ENCODE results near the gene GPR143.

DNA sequence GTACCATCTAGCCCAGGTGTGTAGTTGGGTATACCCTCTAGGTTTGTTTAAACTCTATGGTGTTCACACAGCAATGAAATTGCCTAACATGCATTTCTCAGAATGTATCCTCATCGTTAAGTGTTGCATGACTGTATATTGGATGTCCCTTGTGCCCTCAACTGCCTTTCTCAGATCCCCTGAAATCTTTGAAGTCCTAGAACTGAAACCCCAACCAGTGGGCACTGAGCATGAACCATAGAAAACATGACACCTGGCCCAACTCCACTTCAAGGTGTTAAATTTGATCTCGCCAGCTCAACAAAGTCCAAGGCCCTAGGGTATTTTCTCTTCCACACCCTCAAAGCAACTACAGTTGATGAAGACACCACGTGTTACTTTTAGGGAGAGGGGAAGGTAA lies 35.6 kb downstream of the GPR143 start:
- TF ChIP-seq, protein P1, sequence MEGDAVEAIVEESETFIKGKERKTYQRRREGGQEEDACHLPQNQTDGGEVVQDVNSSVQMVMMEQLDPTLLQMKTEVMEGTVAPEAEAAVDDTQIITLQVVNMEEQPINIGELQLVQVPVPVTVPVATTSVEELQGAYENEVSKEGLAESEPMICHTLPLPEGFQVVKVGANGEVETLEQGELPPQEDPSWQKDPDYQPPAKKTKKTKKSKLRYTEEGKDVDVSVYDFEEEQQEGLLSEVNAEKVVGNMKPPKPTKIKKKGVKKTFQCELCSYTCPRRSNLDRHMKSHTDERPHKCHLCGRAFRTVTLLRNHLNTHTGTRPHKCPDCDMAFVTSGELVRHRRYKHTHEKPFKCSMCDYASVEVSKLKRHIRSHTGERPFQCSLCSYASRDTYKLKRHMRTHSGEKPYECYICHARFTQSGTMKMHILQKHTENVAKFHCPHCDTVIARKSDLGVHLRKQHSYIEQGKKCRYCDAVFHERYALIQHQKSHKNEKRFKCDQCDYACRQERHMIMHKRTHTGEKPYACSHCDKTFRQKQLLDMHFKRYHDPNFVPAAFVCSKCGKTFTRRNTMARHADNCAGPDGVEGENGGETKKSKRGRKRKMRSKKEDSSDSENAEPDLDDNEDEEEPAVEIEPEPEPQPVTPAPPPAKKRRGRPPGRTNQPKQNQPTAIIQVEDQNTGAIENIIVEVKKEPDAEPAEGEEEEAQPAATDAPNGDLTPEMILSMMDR (IDR thresholded peaks at IDR 0.05; ENCODE audit: poor library complexity), result no peak
- TF ChIP-seq EZH2phosphoT487 (IDR thresholded peaks at IDR 0.05; ENCODE audit: low read depth, severe bottlenecking, unreplicated experiment), result no peak

Measured in hepatocyte (in vitro differentiated cells).